ENCODE measurements around the gene SCART1. TPM values are rescaled to one million over a fixed set of nuclear protein-coding genes. Genes with fewer than 3 reads are reported as not detected.

Gene SCART1
- total and polyA plus RNA-seq, 2 donors (not counting 1 experiment from before 2014, with no cell fraction given) = 0.84 to 2.5 TPM

GRCh38 chr10:133444342-133445267 lies 9.1 kb upstream of the SCART1 start:
- Histone ChIP-seq H3K27ac (ENCODE audit: insufficient read depth, low read length) (no peak overlapping the region), H3K27me3 (ENCODE audit: control insufficient read depth, insufficient read depth, low read length) (no peaks in the 10 kb centered on the region), H3K4me1 (ENCODE audit: control insufficient read depth, extremely low read depth, insufficient read depth, low read length) (no peaks in the 10 kb centered on the region), H3K9me3 (ENCODE audit: control insufficient read depth, insufficient read depth, low read depth, low read length) (no peaks in the 10 kb centered on the region), H2AFZ (ENCODE audit: low read length) (no peak overlapping the region), H3K36me3 (ENCODE audit: control insufficient read depth, insufficient read depth, low read length) (no peaks in the 10 kb centered on the region), H3K79me2 (ENCODE audit: control insufficient read depth, insufficient read depth, low read length) (no peaks in the 10 kb centered on the region), H3K9ac (ENCODE audit: insufficient read depth, low read length) (no peak overlapping the region), H3K4me3 (replicated peaks in 1 of 4; ENCODE audit: control extremely low read depth in 1 of 4, insufficient read depth in 1 of 4, low read depth in 3 of 4, low read length in 4 of 4) (no peak overlapping the region), H4K20me1 (ENCODE audit: control insufficient read depth, extremely low read depth, insufficient read depth, low read length) (no peaks in the 10 kb centered on the region), H3K4me2 (ENCODE audit: extremely low read depth, insufficient read depth, low read length) (no peak overlapping the region)
- TF ChIP-seq CTCF (conservative IDR thresholded peaks at IDR 0.05 in 1 of 2, IDR thresholded peaks at IDR 0.05 in 1 of 2; ENCODE audit: low read depth in 1 of 2, low read length in 2 of 2) = no peak
- TF ChIP-seq EZH2 (IDR thresholded peaks at IDR 0.05; ENCODE audit: low read length, missing control alignments) = no peak
- DNase-seq (ENCODE audit: low read depth in 2 of 2) = no peak

GRCh38 chr10:133445268-133445732 lies 8.4 kb upstream of the SCART1 start:
- Histone ChIP-seq H2AFZ (ENCODE audit: low read length) (no peak overlapping the region), H3K4me3 (replicated peaks in 1 of 4; ENCODE audit: control extremely low read depth in 1 of 4, insufficient read depth in 1 of 4, low read depth in 3 of 4, low read length in 4 of 4) (no peak overlapping the region), H3K27ac (ENCODE audit: insufficient read depth, low read length) (no peak overlapping the region), H3K4me2 (ENCODE audit: extremely low read depth, insufficient read depth, low read length) (no peak overlapping the region), H3K9me3 (ENCODE audit: control insufficient read depth, insufficient read depth, low read depth, low read length) (no peaks in the 10 kb centered on the region), H3K9ac (ENCODE audit: insufficient read depth, low read length) (no peak overlapping the region), H4K20me1 (ENCODE audit: control insufficient read depth, extremely low read depth, insufficient read depth, low read length) (no peaks in the 10 kb centered on the region), H3K4me1 (ENCODE audit: control insufficient read depth, extremely low read depth, insufficient read depth, low read length) (no peaks in the 10 kb centered on the region), H3K79me2 (ENCODE audit: control insufficient read depth, insufficient read depth, low read length) (no peaks in the 10 kb centered on the region), H3K27me3 (ENCODE audit: control insufficient read depth, insufficient read depth, low read length) (no peaks in the 10 kb centered on the region), H3K36me3 (ENCODE audit: control insufficient read depth, insufficient read depth, low read length) (no peaks in the 10 kb centered on the region)
- TF ChIP-seq CTCF (conservative IDR thresholded peaks at IDR 0.05 in 1 of 2, IDR thresholded peaks at IDR 0.05 in 1 of 2; ENCODE audit: low read depth in 1 of 2, low read length in 2 of 2) (no peak), EZH2 (IDR thresholded peaks at IDR 0.05; ENCODE audit: low read length, missing control alignments) (no peak)
- DNase-seq (ENCODE audit: low read depth in 2 of 2) = no peak

- no peak overlapping the region for H2AFZ ChIP-seq (ENCODE audit: low read length)
- no peaks in the 10 kb centered on the region for H3K36me3 ChIP-seq (ENCODE audit: control insufficient read depth, insufficient read depth, low read length)
- H3K27ac ChIP-seq (ENCODE audit: insufficient read depth, low read length) = no peak overlapping the region
- H3K4me2 ChIP-seq (ENCODE audit: extremely low read depth, insufficient read depth, low read length) = no peak overlapping the region
- no peak for DNase-seq (ENCODE audit: low read depth in 2 of 2)
- no peaks in the 10 kb centered on the region for H3K79me2 ChIP-seq (ENCODE audit: control insufficient read depth, insufficient read depth, low read length)
- no peaks in the 10 kb centered on the region for H3K9me3 ChIP-seq (ENCODE audit: control insufficient read depth, insufficient read depth, low read depth, low read length)
- TF ChIP-seq EZH2 (IDR thresholded peaks at IDR 0.05; ENCODE audit: low read length, missing control alignments) (no peak), CTCF (conservative IDR thresholded peaks at IDR 0.05 in 1 of 2, IDR thresholded peaks at IDR 0.05 in 1 of 2; ENCODE audit: low read depth in 1 of 2, low read length in 2 of 2) (no peak)
- no peaks in the 10 kb centered on the region for H3K4me1 ChIP-seq (ENCODE audit: control insufficient read depth, extremely low read depth, insufficient read depth, low read length)
- H4K20me1 ChIP-seq (ENCODE audit: control insufficient read depth, extremely low read depth, insufficient read depth, low read length) = no peaks in the 10 kb centered on the region
- H3K4me3 ChIP-seq (replicated peaks in 1 of 4; ENCODE audit: control extremely low read depth in 1 of 4, insufficient read depth in 1 of 4, low read depth in 3 of 4, low read length in 4 of 4) = no peak overlapping the region
- no peak overlapping the region for H3K9ac ChIP-seq (ENCODE audit: insufficient read depth, low read length)
- no peaks in the 10 kb centered on the region for H3K27me3 ChIP-seq (ENCODE audit: control insufficient read depth, insufficient read depth, low read length)
Observed at GRCh38 chr10:133445751-133446708, 7.7 kb upstream of the SCART1 start.

Measured in fibroblast of lung (primary cell).